ENCODE results near the gene GREM2.
A peak's percentile ranks its signal among the peaks of the same experiment; 100 is the strongest.

The GREM2 gene

DNA sequence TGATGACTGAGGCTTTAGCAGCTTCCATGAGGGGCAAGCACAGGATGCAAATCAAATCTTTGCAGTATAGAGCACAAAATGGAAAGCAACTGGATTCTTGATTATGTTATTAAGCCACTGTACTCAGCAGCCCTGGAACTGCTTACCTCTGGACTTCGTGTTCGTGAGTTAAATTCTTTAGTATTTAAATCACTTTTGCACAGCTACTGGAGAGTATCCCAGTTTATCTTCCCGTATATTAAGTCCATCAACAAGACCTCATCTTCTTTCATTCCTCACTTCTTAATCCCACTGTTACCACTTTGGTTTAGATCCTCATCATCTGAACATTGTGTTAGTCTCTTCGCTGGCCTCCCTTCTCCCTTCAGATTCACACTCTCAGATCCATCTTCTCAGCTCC, 108.9 kb downstream of the GREM2 start:
- no peak for DNase-seq

- DNase-seq = no peak
Measured at GRCh38 chr1:240501115-240501514, 110.8 kb downstream of the GREM2 start.

DNA sequence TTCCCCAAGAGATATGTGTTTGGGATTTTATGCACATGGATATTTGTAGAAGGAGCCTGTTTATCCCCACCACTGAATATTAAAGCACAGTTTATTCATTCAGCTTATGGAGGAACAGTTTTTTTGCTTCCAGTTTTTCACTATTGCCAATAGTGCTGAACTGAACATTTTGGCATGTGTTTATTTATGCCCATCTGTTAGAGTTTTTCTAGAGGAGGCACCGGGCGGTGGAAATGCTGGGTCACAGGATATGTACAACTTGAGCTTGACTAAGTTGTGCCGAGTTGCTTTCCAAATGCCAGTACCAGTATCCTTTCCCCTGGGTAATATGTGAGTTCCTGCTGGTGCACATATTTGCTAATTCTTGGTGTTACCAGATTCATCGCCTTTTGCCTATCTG, 111.3 kb downstream of the GREM2 start:
- no peak for DNase-seq

DNA sequence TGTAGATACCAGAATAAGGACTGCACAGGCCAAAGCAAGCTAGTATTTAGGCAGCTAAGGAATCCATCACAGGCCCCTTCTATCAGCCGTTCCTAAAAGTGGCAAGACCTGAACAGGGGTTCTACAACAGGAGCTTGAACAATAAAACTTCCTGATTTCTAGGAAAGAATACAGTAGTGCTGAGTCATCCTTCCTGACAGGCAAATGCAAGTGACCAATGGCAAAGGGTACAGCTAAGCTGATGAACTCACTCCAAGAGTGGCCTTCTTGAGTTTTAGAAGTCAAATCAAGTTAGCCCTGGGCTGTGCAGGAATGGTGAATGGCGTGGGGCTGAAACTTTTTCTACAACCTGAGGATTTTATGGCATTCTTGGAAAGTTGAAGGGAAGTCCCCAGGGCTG, 112.9 kb downstream of the GREM2 start:
- no peak for DNase-seq

DNA sequence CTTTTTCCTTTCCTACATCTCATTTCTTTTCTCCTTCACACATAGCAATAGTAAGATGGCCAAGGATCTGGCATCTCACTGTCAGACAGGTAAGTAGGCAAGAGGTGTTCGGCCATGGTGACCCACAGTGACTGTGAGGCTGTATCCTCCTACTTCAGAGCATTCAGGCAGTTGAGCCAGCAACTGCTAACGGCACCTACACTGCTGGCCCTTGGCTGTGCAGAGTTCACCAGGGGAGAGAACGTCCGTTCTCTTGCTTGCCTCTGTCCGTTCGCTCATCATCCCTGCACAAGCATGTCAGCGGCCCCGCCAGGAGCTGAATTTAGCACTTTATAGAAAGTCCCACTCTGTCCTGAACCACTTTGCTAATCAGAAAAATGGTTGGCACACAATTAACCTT, 113.6 kb downstream of the GREM2 start:
- DNase-seq = no peak

DNA sequence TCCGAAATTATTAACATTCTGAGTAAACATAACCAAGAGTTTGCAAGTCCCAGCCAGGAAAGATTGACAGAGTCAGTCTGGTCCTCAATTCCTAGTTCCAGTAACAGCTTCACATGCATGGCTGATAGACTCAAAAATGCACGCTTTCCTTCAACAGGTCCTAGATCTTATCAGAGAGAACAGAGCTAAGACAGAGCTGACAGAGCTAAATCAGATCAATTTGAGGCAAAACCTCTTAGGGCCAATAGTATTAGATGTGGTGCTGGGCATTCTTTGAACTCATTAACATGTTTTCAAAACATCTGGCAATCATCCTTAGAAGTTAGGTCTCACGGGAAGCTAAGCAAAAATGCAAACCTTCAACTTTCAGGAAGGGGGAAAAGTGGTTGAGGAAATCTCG, 114.0 kb downstream of the GREM2 start:
- no peak for DNase-seq

DNA sequence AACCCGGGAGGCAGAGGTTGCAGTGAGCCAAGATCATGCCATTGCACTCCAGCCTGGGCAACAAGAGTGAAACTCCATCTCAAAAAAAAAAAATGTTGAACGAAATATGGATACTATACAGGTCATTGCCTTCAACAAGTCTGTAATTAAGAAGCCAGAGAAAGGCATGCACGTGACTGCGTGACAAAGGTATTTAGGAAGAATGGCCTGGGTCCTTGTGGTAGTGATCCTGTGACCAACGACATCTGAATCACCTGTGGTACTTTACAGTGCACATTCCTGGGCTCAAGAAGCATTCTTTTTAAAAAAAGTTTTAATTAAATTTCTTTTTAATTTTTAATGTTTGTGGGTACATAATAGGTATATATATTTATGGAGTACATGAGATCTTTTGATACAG, 115.0 kb downstream of the GREM2 start:
- DNase-seq = no peak

DNA sequence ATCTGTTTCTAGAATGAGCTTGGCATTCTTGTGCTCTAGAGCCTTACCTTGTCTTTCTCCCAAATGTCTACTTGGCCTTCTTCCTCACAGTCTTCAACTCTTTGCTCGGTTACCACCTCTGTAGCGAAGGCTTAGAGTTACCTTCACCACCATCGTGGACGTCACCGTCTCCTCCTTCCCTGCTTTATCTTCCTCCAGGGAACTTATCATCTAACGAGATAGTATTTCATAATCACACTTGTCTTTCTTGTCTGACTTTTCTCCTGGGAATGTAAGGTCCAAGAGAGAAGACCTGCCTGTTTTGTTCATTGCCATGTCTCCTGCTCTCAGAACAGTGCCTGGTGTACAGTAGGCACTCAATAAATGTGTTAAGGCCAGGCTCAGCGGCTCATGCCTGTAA, 115.6 kb downstream of the GREM2 start:
- no peak for DNase-seq

GRCh38 chr1:240495601-240496000, 116.4 kb downstream of the GREM2 start:
- DNase-seq = no peak

DNA sequence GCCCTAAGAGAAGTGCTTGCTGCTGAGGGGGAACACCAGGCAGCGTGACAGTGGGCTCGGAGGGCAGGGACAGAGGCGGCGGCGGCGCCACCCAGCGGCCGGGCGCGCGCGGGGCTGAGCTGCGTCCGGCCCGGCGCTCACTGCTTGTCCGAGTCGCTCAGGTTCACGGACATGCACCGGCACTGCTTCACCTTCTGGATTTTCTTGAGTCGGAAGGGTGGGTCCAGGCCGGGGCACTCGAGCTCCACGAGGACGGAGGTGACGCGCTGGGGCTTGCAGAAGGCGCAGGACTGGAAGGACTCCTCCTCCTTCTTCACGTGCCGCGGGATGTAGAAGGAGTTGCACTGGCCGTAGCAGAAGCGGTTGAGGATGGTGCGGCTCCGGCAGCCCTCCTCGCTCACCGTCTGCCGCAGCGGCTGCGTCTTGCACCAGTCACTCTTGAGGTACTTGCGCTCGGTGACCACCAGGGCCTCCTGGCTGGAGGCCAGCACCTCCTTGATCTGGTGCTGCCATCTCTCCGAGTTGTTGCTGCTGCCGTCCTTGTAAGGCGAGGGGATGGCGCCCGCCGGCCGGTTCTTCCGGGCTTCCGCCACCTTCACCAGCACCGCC, 119.0 kb downstream of the GREM2 start:
- DNase-seq = peak in 6 of 58 donors; percentile 1 to 46 (median 8)

- DNase-seq = no peak
Measured at GRCh38 chr1:240491796-240492195, 120.2 kb downstream of the GREM2 start.

DNA sequence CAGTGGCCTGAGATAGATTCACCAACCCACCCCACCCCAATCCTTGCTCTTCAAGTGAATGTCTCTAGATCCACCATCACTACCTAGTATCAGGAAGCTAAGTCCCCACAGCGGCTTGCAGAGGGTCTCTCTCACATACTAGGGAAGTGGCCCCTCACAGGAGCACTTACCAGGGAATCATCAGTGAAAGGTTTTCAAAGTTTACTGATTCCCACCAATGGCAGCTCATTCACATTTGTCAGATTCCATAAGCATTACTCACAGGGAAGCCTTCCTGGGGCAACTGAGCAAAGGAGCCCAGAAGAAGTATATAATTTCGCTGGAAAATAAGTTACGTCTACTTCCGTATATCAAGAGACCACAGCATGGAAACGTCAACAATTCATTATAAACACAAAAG, 120.8 kb downstream of the GREM2 start:
- DNase-seq = no peak

DNA sequence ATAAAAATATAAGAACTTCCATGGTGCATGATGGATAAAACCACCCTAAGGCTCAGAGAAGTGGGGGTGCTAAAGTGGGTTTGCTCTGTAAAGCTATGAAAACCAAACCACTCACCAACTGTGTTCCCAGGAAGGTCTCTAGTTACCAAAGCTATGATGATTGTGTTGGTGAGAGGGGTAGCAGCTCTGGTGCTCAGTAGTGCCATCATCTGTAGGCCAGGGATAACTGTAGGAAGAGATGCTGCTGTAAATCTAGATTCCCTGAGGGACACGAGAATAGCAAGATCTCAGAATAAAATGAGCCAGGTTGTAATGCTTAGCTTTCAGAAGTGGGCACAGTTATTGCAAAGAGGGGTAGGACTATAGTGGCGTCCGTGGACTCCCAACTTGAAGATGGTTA, 124.5 kb downstream of the GREM2 start:
- DNase-seq = no peak

DNA sequence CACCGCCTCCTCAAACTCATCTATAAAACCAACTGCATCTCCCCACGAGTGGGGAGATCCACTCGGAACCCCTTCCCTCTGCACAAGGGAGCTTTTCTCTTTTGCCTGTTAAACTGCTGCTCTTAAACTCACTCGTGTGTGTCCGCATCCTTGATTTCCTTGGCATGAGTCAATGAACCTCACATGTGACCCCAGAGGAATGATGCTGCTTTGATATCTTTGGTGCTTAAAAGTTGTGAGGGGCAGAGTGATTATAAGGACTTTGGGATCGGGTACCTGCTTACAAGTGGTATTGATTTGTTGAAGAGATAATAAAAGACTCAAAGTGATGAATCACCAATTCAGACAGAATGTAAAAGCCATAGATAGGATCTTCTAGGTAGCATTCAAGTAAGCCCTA, 125.3 kb downstream of the GREM2 start:
- no peak for DNase-seq

DNA sequence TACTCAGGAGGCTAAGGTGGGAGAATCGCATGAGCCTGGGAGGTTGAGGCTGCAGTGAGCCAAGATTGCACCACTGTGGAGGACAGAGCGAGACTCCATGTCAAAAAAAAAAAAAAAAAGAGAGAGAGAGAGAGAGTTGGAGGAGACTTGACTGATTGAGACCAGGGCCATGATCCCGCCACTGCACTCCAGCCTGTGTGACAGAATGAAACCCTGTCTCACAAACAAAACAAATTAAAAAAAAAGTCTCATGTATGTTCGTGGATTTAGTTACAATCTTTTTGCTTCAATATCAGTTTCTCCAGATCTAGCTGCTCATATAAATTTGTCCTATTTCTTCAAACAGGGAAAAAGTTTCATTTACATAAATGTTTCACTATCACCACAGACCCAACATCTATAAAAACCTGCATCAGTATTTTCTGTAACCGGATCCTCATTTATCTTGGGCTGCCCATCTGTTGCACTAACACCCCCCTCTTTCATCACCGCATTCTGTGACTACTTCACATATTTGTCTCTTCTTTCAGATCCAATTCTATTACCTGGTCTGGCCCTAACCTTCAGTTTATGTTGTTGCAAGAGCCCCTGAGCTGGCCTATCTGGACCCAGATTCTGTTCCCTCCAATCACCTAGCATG, 127.0 kb downstream of the GREM2 start:
- no peak for DNase-seq

GRCh38 chr1:240478536-240478935, 133.4 kb downstream of the GREM2 start:
- DNase-seq = no peak

GRCh38 chr1:240475832-240476231, 136.1 kb downstream of the GREM2 start:
- DNase-seq = no peak

GRCh38 chr1:240474133-240474614, 137.8 kb downstream of the GREM2 start:
- DNase-seq = no peak

DNA sequence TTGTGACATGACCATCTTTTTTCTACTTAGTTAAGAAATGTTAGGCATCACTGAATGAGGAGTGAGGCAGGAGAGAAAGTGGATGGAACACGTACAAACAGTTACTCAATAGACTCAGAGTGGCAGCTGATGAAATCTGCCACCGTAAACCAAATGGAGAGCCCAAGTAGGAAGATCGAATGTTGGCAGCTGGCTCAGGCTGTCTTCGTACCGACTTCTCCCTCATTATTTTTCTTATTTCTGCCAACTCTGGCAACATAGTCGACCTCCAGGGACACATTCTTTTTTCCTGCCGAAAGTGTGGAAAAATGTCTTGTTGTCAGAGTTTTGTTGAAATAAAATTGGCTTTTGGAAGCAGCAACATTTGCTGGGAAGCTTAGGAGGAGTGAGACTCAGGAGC, 143.3 kb downstream of the GREM2 start:
- DNase-seq = peak in 1 of 58 donors; percentile 14

DNA sequence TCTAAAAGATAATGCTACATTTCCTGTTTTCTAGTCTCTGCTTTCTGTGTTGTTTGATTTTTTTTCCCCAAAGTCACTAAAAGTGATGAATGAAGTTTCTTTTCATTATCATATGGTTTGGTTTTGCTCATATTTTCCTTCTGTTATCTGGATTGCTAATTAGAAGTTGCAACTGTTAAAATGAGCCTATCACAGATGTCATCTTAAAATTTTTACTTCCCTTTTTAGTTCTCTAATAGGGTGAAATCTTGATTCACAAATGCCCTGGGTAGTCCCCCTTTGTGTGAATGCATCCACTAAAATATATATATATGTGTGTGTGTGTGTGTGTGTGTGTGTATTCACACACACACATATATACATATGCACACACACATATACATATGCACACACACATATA, 144.1 kb downstream of the GREM2 start:
- no peak for DNase-seq

- DNase-seq = no peak
Measured at GRCh38 chr1:240466509-240466908, 145.4 kb downstream of the GREM2 start.

GRCh38 chr1:240465531-240465940, 146.4 kb downstream of the GREM2 start:
- DNase-seq = no peak

GRCh38 chr1:240464099-240464498, 147.9 kb downstream of the GREM2 start:
- DNase-seq = no peak
